ENCODE results near the gene SLC6A5. TPM values are rescaled to one million over a fixed set of nuclear protein-coding genes. Genes with fewer than 3 reads are reported as not detected.
A peak's percentile ranks its signal among the peaks of the same experiment; 100 is the strongest.

SLC6A5 gene
- polyA plus RNA-seq, 1 donor, result 0.47 TPM

GRCh38 chr11:20621679-20622078 is 22.3 kb downstream of the SLC6A5 start:
- DNase-seq, result no peak

- DNase-seq, result no peak
Observed at GRCh38 chr11:20623252-20623651, 23.8 kb downstream of the SLC6A5 start.

- no peak for DNase-seq
Observed at GRCh38 chr11:20626279-20626678, 26.9 kb downstream of the SLC6A5 start.

- no peak for DNase-seq
Observed at GRCh38 chr11:20627026-20627425, 27.6 kb downstream of the SLC6A5 start.

GRCh38 chr11:20627701-20628100 is 28.3 kb downstream of the SLC6A5 start:
- DNase-seq, result no peak

GRCh38 chr11:20631519-20632168 is 32.2 kb downstream of the SLC6A5 start:
- no peak for DNase-seq

GRCh38 chr11:20632169-20632532 is 32.7 kb downstream of the SLC6A5 start:
- DNase-seq, result no peak

- no peak for DNase-seq
Observed at GRCh38 chr11:20634044-20634443, 34.6 kb downstream of the SLC6A5 start.

- no peak for DNase-seq
Observed at GRCh38 chr11:20634781-20635180, 35.4 kb downstream of the SLC6A5 start.

- no peak for DNase-seq
Observed at GRCh38 chr11:20638074-20638473, 38.7 kb downstream of the SLC6A5 start.

GRCh38 chr11:20639688-20640087 is 40.3 kb downstream of the SLC6A5 start:
- DNase-seq, result no peak

- DNase-seq, result no peak
Observed at GRCh38 chr11:20640401-20640800, 41.0 kb downstream of the SLC6A5 start.

GRCh38 chr11:20644360-20644759 is 45.0 kb downstream of the SLC6A5 start:
- DNase-seq, result no peak

- DNase-seq, result peak; percentile 70
Observed at GRCh38 chr11:20647976-20648565, 48.7 kb downstream of the SLC6A5 start.

GRCh38 chr11:20652150-20652806 is 52.9 kb downstream of the SLC6A5 start:
- DNase-seq, result no peak

GRCh38 chr11:20654038-20654437 is 54.6 kb downstream of the SLC6A5 start:
- DNase-seq, result no peak

- DNase-seq, result no peak
Observed at GRCh38 chr11:20656901-20657300, 57.5 kb downstream of the SLC6A5 start.

- DNase-seq, result no peak
Observed at GRCh38 chr11:20658135-20658534, 58.7 kb downstream of the SLC6A5 start.

- no peak for DNase-seq
Observed at GRCh38 chr11:20661445-20661844, 62.0 kb downstream of the SLC6A5 start.

GRCh38 chr11:20661850-20662249 is 62.4 kb downstream of the SLC6A5 start:
- no peak for DNase-seq

GRCh38 chr11:20668131-20668809 is 68.9 kb downstream of the SLC6A5 start:
- no peak for DNase-seq

- no peak for DNase-seq
Observed at GRCh38 chr11:20668844-20669819, 69.7 kb downstream of the SLC6A5 start, which contains the start of gene NELL1. Gene NELL1 (plus strand): TSS chr11:20669586.

Measured in left kidney (tissue), 2 donors.